GM12878 (cell line): ENCODE data around the gene GALNT18. TPM values are rescaled to one million over a fixed set of nuclear protein-coding genes. Genes with fewer than 3 reads are reported as not detected.

Source experiments
- ATAC-seq: fragments of 200-7000 bp; cut with Tn5 transposase; 3 replicates; pipeline ENCODE4 v1.9.1; 2020; ENCODE audit warnings: mild to moderate bottlenecking, moderate library complexity
- BruUV-seq: library from RNA; stranded (reverse); fragments of 400-500 nt; replicated peaks from 2 replicates; lab custom pipeline; 2021; lab: Mats Ljungman, UMichigan
- CTCF ChIA-PET: fragments of 300-600 bp; sonication (Branson Sonifier 250); formaldehyde crosslinking; extraction: SDS; loops from one replicate; lab custom pipeline; 2021; ENCODE audit warnings: inconsistent platforms; lab: Yijun Ruan, JAX
- POLR2A ChIA-PET: fragments of 350-600 bp; formaldehyde crosslinking; extraction: SDS; loops from one replicate; lab custom pipeline; 2021; ENCODE audit warnings: inconsistent platforms; lab: Charles Lee
- RAD21 ChIA-PET: fragments of 300-600 bp; sonication (Branson Sonifier 250); formaldehyde crosslinking; loops from one replicate; lab custom pipeline; 2023; ENCODE audit warnings: antibody characterized with exemption; ENCODE audit not compliant: unreplicated experiment; lab: Charles Lee
- SMC1A ChIA-PET: fragments of 300-600 bp; sonication (Branson Sonifier 250); formaldehyde crosslinking; loops from one replicate; lab custom pipeline; 2023; ENCODE audit not compliant: unreplicated experiment, uncharacterized antibody; lab: Charles Lee
- DNase-seq: peaks from one replicate; pipeline ENCODE4 v3.0.0-alpha.2; 2011; ENCODE audit warnings: low read depth, low spot score
- FAIRE-seq: peaks from 3 replicates; lab custom pipeline; 2011; peaks lifted over from hg19 to GRCh38; lab: Jason Lieb, UNC
- H2AFZ ChIP-seq: 2 replicates; pipeline ENCODE4 v1.6.0; 2011; ENCODE audit warnings: low read depth, low read length, control low read depth; ENCODE audit not compliant: control insufficient read depth
- H3K27ac ChIP-seq: 2 replicates; pipeline ENCODE4 v1.5.1; 2011; ENCODE audit warnings: control low read depth; ENCODE audit not compliant: control insufficient read depth, insufficient read depth
- H3K27me3 ChIP-seq, 2 experiments: replicated peaks in 1 of 2; 2 replicates each; pipeline versions ENCODE4 v1.6.0 to v1.6.1; 2011; ENCODE audit warnings: low read length in 1 of 2; ENCODE audit not compliant: control insufficient read depth in 2 of 2, insufficient read depth in 2 of 2
- H3K36me3 ChIP-seq, 2 experiments: 2 replicates each; pipeline ENCODE4 v1.5.1; 2011; ENCODE audit warnings: low read length in 1 of 2; ENCODE audit not compliant: control insufficient read depth in 2 of 2, insufficient read depth in 2 of 2
- H3K4me1 ChIP-seq: 2 replicates; pipeline ENCODE4 v1.6.1; 2011; ENCODE audit warnings: mild to moderate bottlenecking, low read length, moderate library complexity, mixed read lengths; ENCODE audit not compliant: control insufficient read depth, insufficient read depth
- H3K4me2 ChIP-seq: 2 replicates; pipeline ENCODE4 v1.6.0; 2011; ENCODE audit warnings: control low read depth; ENCODE audit not compliant: control insufficient read depth, insufficient read depth
- H3K4me3 ChIP-seq: fragments of 200-600 bp; sonication (generic); 2 replicates; pipeline ENCODE4 v1.5.1; 2016
- H3K79me2 ChIP-seq: 2 replicates; pipeline ENCODE4 v1.6.0; 2011; ENCODE audit warnings: low read length; ENCODE audit not compliant: control insufficient read depth, insufficient read depth
- H3K9ac ChIP-seq: 2 replicates; pipeline ENCODE4 v1.8.0; 2011; ENCODE audit warnings: low read length, control low read depth, mixed read lengths; ENCODE audit not compliant: control insufficient read depth, insufficient read depth
- H3K9me3 ChIP-seq: replicated peaks from 3 replicates; pipeline ENCODE4 v1.5.1; 2011; ENCODE audit warnings: mild to moderate bottlenecking, low read length; ENCODE audit not compliant: control insufficient read depth, insufficient read depth
- H4K20me1 ChIP-seq: 2 replicates; pipeline ENCODE4 v1.6.0; 2011; ENCODE audit not compliant: control insufficient read depth, insufficient read depth
- CBX3 ChIP-seq: fragments of 200-600 bp; sonication (generic); IDR thresholded peaks from 2 replicates; pipeline ENCODE4 v1.6.1; 2016; ENCODE audit warnings: low read depth, borderline replicate concordance
- CREM ChIP-seq: IDR thresholded peaks from 2 replicates; pipeline ENCODE4 v1.6.1; 2014; ENCODE audit warnings: antibody characterized with exemption, low read depth
- HDAC6 ChIP-seq: fragments of 200-600 bp; sonication (generic); IDR thresholded peaks from one replicate; pipeline ENCODE4 v1.8.0; 2017; ENCODE audit warnings: antibody characterized with exemption; ENCODE audit not compliant: unreplicated experiment
- IKZF2 ChIP-seq, 2 experiments: fragments of 450-650 bp; IDR thresholded peaks; 2 replicates each; pipeline ENCODE4 v1.6.1; 2017; ENCODE audit warnings: mild to moderate bottlenecking in 2 of 2, moderate library complexity in 2 of 2
- JUND ChIP-seq: IDR thresholded peaks from 2 replicates; pipeline ENCODE4 v1.6.1; 2012; ENCODE audit warnings: low read depth, mild to moderate bottlenecking, low read length, improper control_type of control experiment, moderate library complexity
- NR2C2 ChIP-seq: IDR thresholded peaks from 2 replicates; pipeline ENCODE4 v1.6.1; 2011; ENCODE audit warnings: borderline replicate concordance, low read depth; ENCODE audit not compliant: control insufficient read depth, insufficient read length
- PAX5 ChIP-seq: IDR thresholded peaks from 2 replicates; pipeline ENCODE4 v1.6.1; 2011; ENCODE audit warnings: low read depth, low read length, borderline replicate concordance
- PML ChIP-seq: IDR thresholded peaks from 2 replicates; pipeline ENCODE4 v1.6.1; 2012; ENCODE audit warnings: low read length, inconsistent platforms
- RB1 ChIP-seq: fragments of 450-650 bp; formaldehyde crosslinking; IDR thresholded peaks from 2 replicates; pipeline ENCODE4 v1.6.1; 2017; ENCODE audit warnings: mild to moderate bottlenecking, borderline replicate concordance
- RUNX3 ChIP-seq: IDR thresholded peaks from 2 replicates; pipeline ENCODE4 v1.6.1; 2012; ENCODE audit warnings: low read length, inconsistent platforms
- SMAD5 ChIP-seq: IDR thresholded peaks from 2 replicates; pipeline ENCODE4 v1.6.1; 2016; ENCODE audit warnings: antibody characterized with exemption, low read depth
- SREBF2 ChIP-seq: IDR thresholded peaks from 2 replicates; pipeline ENCODE4 v1.6.1; 2012; ENCODE audit warnings: mild to moderate bottlenecking, low read length
- SRF ChIP-seq, 2 experiments: IDR thresholded peaks; 2 replicates each; pipeline ENCODE4 v1.6.1; 2011; ENCODE audit warnings: low read depth in 2 of 2, low read length in 2 of 2, mild to moderate bottlenecking in 1 of 2, moderate library complexity in 1 of 2
- SUPT20H ChIP-seq: IDR thresholded peaks from 2 replicates; pipeline ENCODE4 v1.6.1; 2011; ENCODE audit warnings: low read depth, mild to moderate bottlenecking, low read length, moderate library complexity, borderline replicate concordance; ENCODE audit not compliant: control insufficient read depth
- ZBED1 ChIP-seq: IDR thresholded peaks from 2 replicates; pipeline ENCODE4 v1.6.1; 2016; ENCODE audit warnings: borderline replicate concordance
- WGBS: methylation state at CpG from one replicate; pipeline ENCODE4 v1.1.6; 2016; ENCODE audit warnings: low lambda C conversion rate; ENCODE audit not compliant: insufficient replicate concordance, insufficient coverage; ENCODE audit errors: missing lambda C conversion rate; 5-methylcytosine and 5-hydroxymethylcytosine counted together
- in situ Hi-C: fragments of 300-500 bp; cut with MboI; formaldehyde crosslinking; loops from 9 replicates; pipeline ENCODE4 v1.14.3; 2018; ENCODE audit warnings: mixed read lengths
- intact Hi-C: fragments of 100-400 bp; cut with micrococcal nuclease; formaldehyde crosslinking; loops from one replicate; pipeline ENCODE4 v1.14.2; 2022; ENCODE audit not compliant: unreplicated experiment
- polyA plus RNA-seq, 11 experiments: library from polyadenylated mRNA; depleted of rRNA in 4 of 11; unstranded in 6 of 11; stranded (reverse) in 5 of 11; fragments of >200 nt; fragmentation: Nextera tagmentation in 4 of 11; fragmentation: Illumina TruSeq in 1 of 11; extraction: Ambion mirVana in 4 of 11; extraction: Trizol in 1 of 11; gene quantifications; 1 replicate in 1 of 11; 2 replicates in 10 of 11; pipeline versions ENCODE4 v1.2.1 to v1.2.3, GENCODE V29; 2011 to 2016; ENCODE audit warnings: inconsistent platforms in 2 of 11, missing spikeins in 2 of 11, low read depth in 1 of 11
- total RNA-seq, 4 experiments: library from RNA; depleted of rRNA in 3 of 4; stranded (reverse); fragments of >200 nt in 3 of 4; fragmentation: Illumina TruSeq in 1 of 4; extraction: Trizol in 1 of 4; gene quantifications; 2 replicates each; pipeline versions ENCODE4 v1.2.1 to v1.2.3, GENCODE V29; 2013 to 2021
- TF ChIP-seq, protein P1 (sequence below): fragments of 450-650 bp; IDR thresholded peaks from 2 replicates; pipeline ENCODE4 v1.6.1; 2017; ENCODE audit warnings: antibody characterized with exemption, mild to moderate bottlenecking, moderate library complexity
- TF ChIP-seq, protein P2 (sequence below): fragments of 150-350 bp; IDR thresholded peaks from 2 replicates; pipeline ENCODE4 v1.6.1; 2014; ENCODE audit warnings: mild to moderate bottlenecking, low read depth, low read length
- TF ChIP-seq, protein P3 (sequence below): IDR thresholded peaks from 2 replicates; pipeline ENCODE4 v1.6.1; 2011; ENCODE audit warnings: low read depth, low read length, improper control_type of control experiment, borderline replicate concordance

The GALNT18 gene
- total and polyA plus RNA-seq, 10 of the 15 experiments (the other 5 are each of a cell fraction or from before 2014, with no cell fraction given) = 1.2 to 14.2 (median 6.3) TPM

DNA sequence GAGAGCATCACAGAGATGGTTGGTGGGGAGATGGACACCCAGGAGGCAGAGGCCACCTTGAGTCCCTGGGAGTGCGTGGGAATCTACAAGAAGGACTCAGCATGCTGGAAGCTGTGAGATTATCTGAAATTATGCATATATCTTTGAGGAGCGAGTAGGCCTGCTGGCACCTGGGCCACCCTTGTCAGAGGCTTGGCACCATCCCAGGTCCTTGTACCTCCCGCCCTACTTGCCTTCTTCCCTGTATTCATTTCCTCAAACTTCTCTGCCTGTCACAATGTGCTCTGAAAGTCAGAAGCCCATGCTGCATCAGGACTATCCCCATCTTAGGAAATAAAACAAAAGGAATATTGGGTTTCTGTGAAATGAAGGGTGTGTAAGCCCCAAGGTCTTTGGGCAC, 135.8 kb downstream of the GALNT18 start:
- intact Hi-C loops (no loop called here), in situ Hi-C loops (no loop called here)
- no peaks in the 10 kb centered on the region for H3K27me3 ChIP-seq
- no peak overlapping the region for H3K4me2 ChIP-seq
- H3K79me2 ChIP-seq = no peaks in the 10 kb centered on the region
- TF ChIP-seq ZBED1 (no peak), CREM (no peak), PML (no peak), PAX5 (no peak), CBX3 (no peak), SUPT20H (no peak), SRF (IDR thresholded peaks at IDR 0.05; ENCODE audit: low read depth in 2 of 2, low read length in 2 of 2) (no peak), RUNX3 (no peak), JUND (no peak), NR2C2 (no peak), IKZF2 (IDR thresholded peaks at IDR 0.05) (no peak), RB1 (no peak), SMAD5 (no peak), HDAC6 (no peak), SREBF2 (no peak)
- TF ChIP-seq, protein P1, sequence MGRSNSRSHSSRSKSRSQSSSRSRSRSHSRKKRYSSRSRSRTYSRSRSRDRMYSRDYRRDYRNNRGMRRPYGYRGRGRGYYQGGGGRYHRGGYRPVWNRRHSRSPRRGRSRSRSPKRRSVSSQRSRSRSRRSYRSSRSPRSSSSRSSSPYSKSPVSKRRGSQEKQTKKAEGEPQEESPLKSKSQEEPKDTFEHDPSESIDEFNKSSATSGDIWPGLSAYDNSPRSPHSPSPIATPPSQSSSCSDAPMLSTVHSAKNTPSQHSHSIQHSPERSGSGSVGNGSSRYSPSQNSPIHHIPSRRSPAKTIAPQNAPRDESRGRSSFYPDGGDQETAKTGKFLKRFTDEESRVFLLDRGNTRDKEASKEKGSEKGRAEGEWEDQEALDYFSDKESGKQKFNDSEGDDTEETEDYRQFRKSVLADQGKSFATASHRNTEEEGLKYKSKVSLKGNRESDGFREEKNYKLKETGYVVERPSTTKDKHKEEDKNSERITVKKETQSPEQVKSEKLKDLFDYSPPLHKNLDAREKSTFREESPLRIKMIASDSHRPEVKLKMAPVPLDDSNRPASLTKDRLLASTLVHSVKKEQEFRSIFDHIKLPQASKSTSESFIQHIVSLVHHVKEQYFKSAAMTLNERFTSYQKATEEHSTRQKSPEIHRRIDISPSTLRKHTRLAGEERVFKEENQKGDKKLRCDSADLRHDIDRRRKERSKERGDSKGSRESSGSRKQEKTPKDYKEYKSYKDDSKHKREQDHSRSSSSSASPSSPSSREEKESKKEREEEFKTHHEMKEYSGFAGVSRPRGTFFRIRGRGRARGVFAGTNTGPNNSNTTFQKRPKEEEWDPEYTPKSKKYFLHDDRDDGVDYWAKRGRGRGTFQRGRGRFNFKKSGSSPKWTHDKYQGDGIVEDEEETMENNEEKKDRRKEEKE = no peak
- TF ChIP-seq, protein P2, sequence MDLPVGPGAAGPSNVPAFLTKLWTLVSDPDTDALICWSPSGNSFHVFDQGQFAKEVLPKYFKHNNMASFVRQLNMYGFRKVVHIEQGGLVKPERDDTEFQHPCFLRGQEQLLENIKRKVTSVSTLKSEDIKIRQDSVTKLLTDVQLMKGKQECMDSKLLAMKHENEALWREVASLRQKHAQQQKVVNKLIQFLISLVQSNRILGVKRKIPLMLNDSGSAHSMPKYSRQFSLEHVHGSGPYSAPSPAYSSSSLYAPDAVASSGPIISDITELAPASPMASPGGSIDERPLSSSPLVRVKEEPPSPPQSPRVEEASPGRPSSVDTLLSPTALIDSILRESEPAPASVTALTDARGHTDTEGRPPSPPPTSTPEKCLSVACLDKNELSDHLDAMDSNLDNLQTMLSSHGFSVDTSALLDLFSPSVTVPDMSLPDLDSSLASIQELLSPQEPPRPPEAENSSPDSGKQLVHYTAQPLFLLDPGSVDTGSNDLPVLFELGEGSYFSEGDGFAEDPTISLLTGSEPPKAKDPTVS = no peak
- TF ChIP-seq, protein P3, sequence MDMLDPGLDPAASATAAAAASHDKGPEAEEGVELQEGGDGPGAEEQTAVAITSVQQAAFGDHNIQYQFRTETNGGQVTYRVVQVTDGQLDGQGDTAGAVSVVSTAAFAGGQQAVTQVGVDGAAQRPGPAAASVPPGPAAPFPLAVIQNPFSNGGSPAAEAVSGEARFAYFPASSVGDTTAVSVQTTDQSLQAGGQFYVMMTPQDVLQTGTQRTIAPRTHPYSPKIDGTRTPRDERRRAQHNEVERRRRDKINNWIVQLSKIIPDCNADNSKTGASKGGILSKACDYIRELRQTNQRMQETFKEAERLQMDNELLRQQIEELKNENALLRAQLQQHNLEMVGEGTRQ = no peak
- FAIRE-seq = no peak
- H3K27ac ChIP-seq = no peak overlapping the region
- RAD21 ChIA-PET = no interaction called here
- POLR2A ChIA-PET = no interaction called here
- H3K9ac ChIP-seq = no peak overlapping the region
- no peaks in the 10 kb centered on the region for H3K4me1 ChIP-seq
- SMC1A ChIA-PET = no interaction called here
- ATAC-seq = no peak
- WGBS = 50% methylated on average over 3 of the region's 3 CpGs
- H4K20me1 ChIP-seq = no peaks in the 10 kb centered on the region
- BruUV-seq = no TSS peak
- H3K4me3 ChIP-seq = no peak overlapping the region
- CTCF ChIA-PET = no interaction called here
- no peak for DNase-seq
- no peaks in the 10 kb centered on the region for H3K9me3 ChIP-seq
- H2AFZ ChIP-seq = no peak overlapping the region
- H3K36me3 ChIP-seq = no peaks in the 10 kb centered on the region
